Measurements from ENCODE around the gene IQCH.
"Not testable (repeated sequence)": the region's sequence is repeated elsewhere in the genome, so short reads cannot be mapped to it uniquely, and the experiment has no call there.

DNA sequence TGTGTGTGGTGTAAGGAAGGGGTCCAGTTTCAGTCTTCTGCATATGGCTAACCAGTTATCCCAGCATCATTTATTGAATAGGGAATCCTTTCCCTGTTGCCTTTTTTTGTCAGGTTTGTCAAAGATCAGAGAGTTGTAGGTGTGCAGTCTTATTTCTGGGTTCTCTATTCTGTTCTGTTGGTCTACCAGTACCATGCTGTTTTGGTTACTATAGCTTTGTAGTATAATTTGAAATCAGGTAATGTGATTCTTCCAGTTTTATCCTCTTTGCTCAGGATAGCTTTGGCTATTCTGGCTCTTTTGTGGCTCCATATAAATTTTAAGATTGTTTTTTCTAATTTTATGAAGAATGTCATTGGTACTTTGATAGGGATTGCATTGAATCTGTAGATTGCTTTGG lies 31.0 kb downstream of the IQCH start:
- TF ChIP-seq, protein P1, sequence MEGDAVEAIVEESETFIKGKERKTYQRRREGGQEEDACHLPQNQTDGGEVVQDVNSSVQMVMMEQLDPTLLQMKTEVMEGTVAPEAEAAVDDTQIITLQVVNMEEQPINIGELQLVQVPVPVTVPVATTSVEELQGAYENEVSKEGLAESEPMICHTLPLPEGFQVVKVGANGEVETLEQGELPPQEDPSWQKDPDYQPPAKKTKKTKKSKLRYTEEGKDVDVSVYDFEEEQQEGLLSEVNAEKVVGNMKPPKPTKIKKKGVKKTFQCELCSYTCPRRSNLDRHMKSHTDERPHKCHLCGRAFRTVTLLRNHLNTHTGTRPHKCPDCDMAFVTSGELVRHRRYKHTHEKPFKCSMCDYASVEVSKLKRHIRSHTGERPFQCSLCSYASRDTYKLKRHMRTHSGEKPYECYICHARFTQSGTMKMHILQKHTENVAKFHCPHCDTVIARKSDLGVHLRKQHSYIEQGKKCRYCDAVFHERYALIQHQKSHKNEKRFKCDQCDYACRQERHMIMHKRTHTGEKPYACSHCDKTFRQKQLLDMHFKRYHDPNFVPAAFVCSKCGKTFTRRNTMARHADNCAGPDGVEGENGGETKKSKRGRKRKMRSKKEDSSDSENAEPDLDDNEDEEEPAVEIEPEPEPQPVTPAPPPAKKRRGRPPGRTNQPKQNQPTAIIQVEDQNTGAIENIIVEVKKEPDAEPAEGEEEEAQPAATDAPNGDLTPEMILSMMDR (conservative IDR thresholded peaks at IDR 0.05; ENCODE audit: low read depth in 2 of 2) = not testable (repeated sequence)
- not testable (repeated sequence) for TF ChIP-seq JUNB (IDR thresholded peaks at IDR 0.05; ENCODE audit: unreplicated experiment); ZNF114 (CRISPR knock-in tag; IDR thresholded peaks at IDR 0.05); EZH2 (IDR thresholded peaks at IDR 0.05; ENCODE audit: low read depth, unreplicated experiment); POLR2AphosphoS5 (IDR thresholded peaks at IDR 0.05; ENCODE audit: low read depth); ZNF331 (CRISPR knock-in tag; IDR thresholded peaks at IDR 0.05; ENCODE audit: low read depth); EZH2phosphoT487 (IDR thresholded peaks at IDR 0.05; ENCODE audit: unreplicated experiment); CREB1 (CRISPR knock-in tag; IDR thresholded peaks at IDR 0.05; ENCODE audit: low read depth); NANOG (IDR thresholded peaks at IDR 0.05; ENCODE audit: borderline replicate concordance); STAT1 (IDR thresholded peaks at IDR 0.05; ENCODE audit: unreplicated experiment)
- TF ChIP-seq, protein P2, sequence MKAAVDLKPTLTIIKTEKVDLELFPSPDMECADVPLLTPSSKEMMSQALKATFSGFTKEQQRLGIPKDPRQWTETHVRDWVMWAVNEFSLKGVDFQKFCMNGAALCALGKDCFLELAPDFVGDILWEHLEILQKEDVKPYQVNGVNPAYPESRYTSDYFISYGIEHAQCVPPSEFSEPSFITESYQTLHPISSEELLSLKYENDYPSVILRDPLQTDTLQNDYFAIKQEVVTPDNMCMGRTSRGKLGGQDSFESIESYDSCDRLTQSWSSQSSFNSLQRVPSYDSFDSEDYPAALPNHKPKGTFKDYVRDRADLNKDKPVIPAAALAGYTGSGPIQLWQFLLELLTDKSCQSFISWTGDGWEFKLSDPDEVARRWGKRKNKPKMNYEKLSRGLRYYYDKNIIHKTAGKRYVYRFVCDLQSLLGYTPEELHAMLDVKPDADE (IDR thresholded peaks at IDR 0.05) = not testable (repeated sequence)
- TF ChIP-seq, protein P3, sequence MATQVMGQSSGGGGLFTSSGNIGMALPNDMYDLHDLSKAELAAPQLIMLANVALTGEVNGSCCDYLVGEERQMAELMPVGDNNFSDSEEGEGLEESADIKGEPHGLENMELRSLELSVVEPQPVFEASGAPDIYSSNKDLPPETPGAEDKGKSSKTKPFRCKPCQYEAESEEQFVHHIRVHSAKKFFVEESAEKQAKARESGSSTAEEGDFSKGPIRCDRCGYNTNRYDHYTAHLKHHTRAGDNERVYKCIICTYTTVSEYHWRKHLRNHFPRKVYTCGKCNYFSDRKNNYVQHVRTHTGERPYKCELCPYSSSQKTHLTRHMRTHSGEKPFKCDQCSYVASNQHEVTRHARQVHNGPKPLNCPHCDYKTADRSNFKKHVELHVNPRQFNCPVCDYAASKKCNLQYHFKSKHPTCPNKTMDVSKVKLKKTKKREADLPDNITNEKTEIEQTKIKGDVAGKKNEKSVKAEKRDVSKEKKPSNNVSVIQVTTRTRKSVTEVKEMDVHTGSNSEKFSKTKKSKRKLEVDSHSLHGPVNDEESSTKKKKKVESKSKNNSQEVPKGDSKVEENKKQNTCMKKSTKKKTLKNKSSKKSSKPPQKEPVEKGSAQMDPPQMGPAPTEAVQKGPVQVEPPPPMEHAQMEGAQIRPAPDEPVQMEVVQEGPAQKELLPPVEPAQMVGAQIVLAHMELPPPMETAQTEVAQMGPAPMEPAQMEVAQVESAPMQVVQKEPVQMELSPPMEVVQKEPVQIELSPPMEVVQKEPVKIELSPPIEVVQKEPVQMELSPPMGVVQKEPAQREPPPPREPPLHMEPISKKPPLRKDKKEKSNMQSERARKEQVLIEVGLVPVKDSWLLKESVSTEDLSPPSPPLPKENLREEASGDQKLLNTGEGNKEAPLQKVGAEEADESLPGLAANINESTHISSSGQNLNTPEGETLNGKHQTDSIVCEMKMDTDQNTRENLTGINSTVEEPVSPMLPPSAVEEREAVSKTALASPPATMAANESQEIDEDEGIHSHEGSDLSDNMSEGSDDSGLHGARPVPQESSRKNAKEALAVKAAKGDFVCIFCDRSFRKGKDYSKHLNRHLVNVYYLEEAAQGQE (IDR thresholded peaks at IDR 0.05; ENCODE audit: unreplicated experiment) = not testable (repeated sequence)
- TF ChIP-seq, protein P4, sequence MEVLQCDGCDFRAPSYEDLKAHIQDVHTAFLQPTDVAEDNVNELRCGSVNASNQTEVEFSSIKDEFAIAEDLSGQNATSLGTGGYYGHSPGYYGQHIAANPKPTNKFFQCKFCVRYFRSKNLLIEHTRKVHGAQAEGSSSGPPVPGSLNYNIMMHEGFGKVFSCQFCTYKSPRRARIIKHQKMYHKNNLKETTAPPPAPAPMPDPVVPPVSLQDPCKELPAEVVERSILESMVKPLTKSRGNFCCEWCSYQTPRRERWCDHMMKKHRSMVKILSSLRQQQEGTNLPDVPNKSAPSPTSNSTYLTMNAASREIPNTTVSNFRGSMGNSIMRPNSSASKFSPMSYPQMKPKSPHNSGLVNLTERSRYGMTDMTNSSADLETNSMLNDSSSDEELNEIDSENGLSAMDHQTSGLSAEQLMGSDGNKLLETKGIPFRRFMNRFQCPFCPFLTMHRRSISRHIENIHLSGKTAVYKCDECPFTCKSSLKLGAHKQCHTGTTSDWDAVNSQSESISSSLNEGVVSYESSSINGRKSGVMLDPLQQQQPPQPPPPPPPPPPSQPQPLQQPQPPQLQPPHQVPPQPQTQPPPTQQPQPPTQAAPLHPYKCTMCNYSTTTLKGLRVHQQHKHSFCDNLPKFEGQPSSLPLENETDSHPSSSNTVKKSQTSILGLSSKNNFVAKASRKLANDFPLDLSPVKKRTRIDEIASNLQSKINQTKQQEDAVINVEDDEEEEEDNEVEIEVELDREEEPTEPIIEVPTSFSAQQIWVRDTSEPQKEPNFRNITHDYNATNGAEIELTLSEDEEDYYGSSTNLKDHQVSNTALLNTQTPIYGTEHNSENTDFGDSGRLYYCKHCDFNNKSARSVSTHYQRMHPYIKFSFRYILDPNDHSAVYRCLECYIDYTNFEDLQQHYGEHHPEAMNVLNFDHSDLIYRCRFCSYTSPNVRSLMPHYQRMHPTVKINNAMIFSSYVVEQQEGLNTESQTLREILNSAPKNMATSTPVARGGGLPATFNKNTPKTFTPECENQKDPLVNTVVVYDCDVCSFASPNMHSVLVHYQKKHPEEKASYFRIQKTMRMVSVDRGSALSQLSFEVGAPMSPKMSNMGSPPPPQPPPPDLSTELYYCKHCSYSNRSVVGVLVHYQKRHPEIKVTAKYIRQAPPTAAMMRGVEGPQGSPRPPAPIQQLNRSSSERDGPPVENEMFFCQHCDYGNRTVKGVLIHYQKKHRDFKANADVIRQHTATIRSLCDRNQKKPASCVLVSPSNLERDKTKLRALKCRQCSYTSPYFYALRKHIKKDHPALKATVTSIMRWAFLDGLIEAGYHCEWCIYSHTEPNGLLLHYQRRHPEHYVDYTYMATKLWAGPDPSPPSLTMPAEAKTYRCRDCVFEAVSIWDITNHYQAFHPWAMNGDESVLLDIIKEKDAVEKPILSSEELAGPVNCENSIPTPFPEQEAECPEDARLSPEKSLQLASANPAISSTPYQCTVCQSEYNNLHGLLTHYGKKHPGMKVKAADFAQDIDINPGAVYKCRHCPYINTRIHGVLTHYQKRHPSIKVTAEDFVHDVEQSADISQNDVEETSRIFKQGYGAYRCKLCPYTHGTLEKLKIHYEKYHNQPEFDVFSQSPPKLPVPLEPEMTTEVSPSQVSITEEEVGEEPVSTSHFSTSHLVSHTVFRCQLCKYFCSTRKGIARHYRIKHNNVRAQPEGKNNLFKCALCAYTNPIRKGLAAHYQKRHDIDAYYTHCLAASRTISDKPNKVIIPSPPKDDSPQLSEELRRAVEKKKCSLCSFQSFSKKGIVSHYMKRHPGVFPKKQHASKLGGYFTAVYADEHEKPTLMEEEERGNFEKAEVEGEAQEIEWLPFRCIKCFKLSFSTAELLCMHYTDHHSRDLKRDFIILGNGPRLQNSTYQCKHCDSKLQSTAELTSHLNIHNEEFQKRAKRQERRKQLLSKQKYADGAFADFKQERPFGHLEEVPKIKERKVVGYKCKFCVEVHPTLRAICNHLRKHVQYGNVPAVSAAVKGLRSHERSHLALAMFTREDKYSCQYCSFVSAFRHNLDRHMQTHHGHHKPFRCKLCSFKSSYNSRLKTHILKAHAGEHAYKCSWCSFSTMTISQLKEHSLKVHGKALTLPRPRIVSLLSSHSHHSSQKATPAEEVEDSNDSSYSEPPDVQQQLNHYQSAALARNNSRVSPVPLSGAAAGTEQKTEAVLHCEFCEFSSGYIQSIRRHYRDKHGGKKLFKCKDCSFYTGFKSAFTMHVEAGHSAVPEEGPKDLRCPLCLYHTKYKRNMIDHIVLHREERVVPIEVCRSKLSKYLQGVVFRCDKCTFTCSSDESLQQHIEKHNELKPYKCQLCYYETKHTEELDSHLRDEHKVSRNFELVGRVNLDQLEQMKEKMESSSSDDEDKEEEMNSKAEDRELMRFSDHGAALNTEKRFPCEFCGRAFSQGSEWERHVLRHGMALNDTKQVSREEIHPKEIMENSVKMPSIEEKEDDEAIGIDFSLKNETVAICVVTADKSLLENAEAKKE (CRISPR knock-in tag; IDR thresholded peaks at IDR 0.05) = not testable (repeated sequence)
